Measurements from ENCODE around the gene STAG3. TPM values are rescaled to one million over a fixed set of nuclear protein-coding genes. Genes with fewer than 3 reads are reported as not detected.

The STAG3 gene
- total and polyA plus RNA-seq, 9 of the 15 experiments (the other 6 are each of a cell fraction or from before 2014, with no cell fraction given), result 0.54 to 2.5 (median 1.7) TPM

GRCh38 chr7:100167912-100168323 lies 9.8 kb upstream of the STAG3 start (continued):
- no peak for TF ChIP-seq POLR3A (IDR thresholded peaks at IDR 0.05; ENCODE audit: borderline replicate concordance, extremely low read depth, insufficient read depth, insufficient read length)
- TF ChIP-seq, protein P1, sequence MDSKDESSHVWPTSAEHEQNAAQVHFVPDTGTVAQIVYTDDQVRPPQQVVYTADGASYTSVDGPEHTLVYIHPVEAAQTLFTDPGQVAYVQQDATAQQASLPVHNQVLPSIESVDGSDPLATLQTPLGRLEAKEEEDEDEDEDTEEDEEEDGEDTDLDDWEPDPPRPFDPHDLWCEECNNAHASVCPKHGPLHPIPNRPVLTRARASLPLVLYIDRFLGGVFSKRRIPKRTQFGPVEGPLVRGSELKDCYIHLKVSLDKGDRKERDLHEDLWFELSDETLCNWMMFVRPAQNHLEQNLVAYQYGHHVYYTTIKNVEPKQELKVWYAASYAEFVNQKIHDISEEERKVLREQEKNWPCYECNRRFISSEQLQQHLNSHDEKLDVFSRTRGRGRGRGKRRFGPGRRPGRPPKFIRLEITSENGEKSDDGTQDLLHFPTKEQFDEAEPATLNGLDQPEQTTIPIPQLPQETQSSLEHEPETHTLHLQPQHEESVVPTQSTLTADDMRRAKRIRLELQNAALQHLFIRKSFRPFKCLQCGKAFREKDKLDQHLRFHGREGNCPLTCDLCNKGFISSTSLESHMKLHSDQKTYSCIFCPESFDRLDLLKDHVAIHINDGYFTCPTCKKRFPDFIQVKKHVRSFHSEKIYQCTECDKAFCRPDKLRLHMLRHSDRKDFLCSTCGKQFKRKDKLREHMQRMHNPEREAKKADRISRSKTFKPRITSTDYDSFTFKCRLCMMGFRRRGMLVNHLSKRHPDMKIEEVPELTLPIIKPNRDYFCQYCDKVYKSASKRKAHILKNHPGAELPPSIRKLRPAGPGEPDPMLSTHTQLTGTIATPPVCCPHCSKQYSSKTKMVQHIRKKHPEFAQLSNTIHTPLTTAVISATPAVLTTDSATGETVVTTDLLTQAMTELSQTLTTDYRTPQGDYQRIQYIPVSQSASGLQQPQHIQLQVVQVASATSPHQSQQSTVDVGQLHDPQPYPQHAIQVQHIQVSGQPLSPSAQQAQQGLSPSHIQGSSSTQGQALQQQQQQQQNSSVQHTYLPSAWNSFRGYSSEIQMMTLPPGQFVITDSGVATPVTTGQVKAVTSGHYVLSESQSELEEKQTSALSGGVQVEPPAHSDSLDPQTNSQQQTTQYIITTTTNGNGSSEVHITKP (IDR thresholded peaks at IDR 0.05; ENCODE audit: partially characterized antibody), result peak; percentile 75
- TF ChIP-seq STAT5A (IDR thresholded peaks at IDR 0.05; ENCODE audit: borderline replicate concordance, low read length), result no peak
- peak; percentile 75 for TF ChIP-seq CBFA2T3 (IDR thresholded peaks at IDR 0.05)
- TF ChIP-seq L3MBTL2 (IDR thresholded peaks at IDR 0.05), result no peak; the same call in 1 of the 2 replicates
- TF ChIP-seq, protein P2, sequence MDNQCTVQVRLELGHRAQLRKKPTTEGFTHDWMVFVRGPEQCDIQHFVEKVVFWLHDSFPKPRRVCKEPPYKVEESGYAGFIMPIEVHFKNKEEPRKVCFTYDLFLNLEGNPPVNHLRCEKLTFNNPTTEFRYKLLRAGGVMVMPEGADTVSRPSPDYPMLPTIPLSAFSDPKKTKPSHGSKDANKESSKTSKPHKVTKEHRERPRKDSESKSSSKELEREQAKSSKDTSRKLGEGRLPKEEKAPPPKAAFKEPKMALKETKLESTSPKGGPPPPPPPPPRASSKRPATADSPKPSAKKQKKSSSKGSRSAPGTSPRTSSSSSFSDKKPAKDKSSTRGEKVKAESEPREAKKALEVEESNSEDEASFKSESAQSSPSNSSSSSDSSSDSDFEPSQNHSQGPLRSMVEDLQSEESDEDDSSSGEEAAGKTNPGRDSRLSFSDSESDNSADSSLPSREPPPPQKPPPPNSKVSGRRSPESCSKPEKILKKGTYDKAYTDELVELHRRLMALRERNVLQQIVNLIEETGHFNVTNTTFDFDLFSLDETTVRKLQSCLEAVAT (IDR thresholded peaks at IDR 0.05), result peak; percentile 96 to 97
- TF ChIP-seq SMARCA4 (IDR thresholded peaks at IDR 0.05), result peak; percentile 96
- TF ChIP-seq MXI1 (IDR thresholded peaks at IDR 0.05; ENCODE audit: low read depth, low read length), result no peak
- TF ChIP-seq ZEB2 (IDR thresholded peaks at IDR 0.05), result peak; percentile 88
- peak; percentile 73; the same call in 1 of the 2 replicates for TF ChIP-seq TRIM28 (IDR thresholded peaks at IDR 0.05)
- no peak for TF ChIP-seq SMAD1 (IDR thresholded peaks at IDR 0.05; ENCODE audit: low read depth, low read length, partially characterized antibody)
- TF ChIP-seq SMAD2 (IDR thresholded peaks at IDR 0.05; ENCODE audit: low read depth, low read length), result no peak
- TF ChIP-seq, protein P3, sequence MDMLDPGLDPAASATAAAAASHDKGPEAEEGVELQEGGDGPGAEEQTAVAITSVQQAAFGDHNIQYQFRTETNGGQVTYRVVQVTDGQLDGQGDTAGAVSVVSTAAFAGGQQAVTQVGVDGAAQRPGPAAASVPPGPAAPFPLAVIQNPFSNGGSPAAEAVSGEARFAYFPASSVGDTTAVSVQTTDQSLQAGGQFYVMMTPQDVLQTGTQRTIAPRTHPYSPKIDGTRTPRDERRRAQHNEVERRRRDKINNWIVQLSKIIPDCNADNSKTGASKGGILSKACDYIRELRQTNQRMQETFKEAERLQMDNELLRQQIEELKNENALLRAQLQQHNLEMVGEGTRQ (CRISPR knock-in tag; IDR thresholded peaks at IDR 0.05), result no peak
- no peak for TF ChIP-seq RFX7 (CRISPR knock-in tag; IDR thresholded peaks at IDR 0.05)
- no peak for TF ChIP-seq YY1 (IDR thresholded peaks at IDR 0.05; ENCODE audit: borderline replicate concordance in 1 of 3, control insufficient read depth in 1 of 3, extremely low read depth in 1 of 3, insufficient read depth in 3 of 3, insufficient read length in 1 of 3, insufficient replicate concordance in 2 of 3, low read depth in 1 of 3, low read length in 2 of 3)
- TF ChIP-seq ZNF23 (CRISPR knock-in tag; IDR thresholded peaks at IDR 0.05), result no peak
- no peak for TF ChIP-seq XRCC3 (IDR thresholded peaks at IDR 0.05)
- TF ChIP-seq ZSCAN29 (IDR thresholded peaks at IDR 0.05), result no peak
- TF ChIP-seq SMAD3 (CRISPR knock-in tag; conservative IDR thresholded peaks at IDR 0.05), result 0 out of 2 replicates have a peak, but pooled peaks have one; percentile 55
- no peak for TF ChIP-seq NCOA4 (IDR thresholded peaks at IDR 0.05; ENCODE audit: partially characterized antibody)
- TF ChIP-seq MCM7 (IDR thresholded peaks at IDR 0.05), result peak in 1 of 2 experiments; percentile 80; a peak in 1 of 4 replicates
- peak; percentile 94 for TF ChIP-seq ARID1B (IDR thresholded peaks at IDR 0.05)
- no peak for TF ChIP-seq BRCA1 (IDR thresholded peaks at IDR 0.05)
- no peak for TF ChIP-seq BRCA1 (CRISPR knock-in tag; IDR thresholded peaks at IDR 0.05)
- no peak for TF ChIP-seq ZC3H11A (IDR thresholded peaks at IDR 0.05; ENCODE audit: low read depth, low read length)
- TF ChIP-seq TCFL5 (CRISPR knock-in tag; conservative IDR thresholded peaks at IDR 0.05), result no peak
- TF ChIP-seq MEF2A (IDR thresholded peaks at IDR 0.05; ENCODE audit: control insufficient read depth, low read depth, low read length), result no peak
- no peak; the same call in 1 of the 2 replicates for TF ChIP-seq ZNF197 (CRISPR knock-in tag; IDR thresholded peaks at IDR 0.05; ENCODE audit: low read depth)

Measured in K562 (cell line).